Right lobe of liver (tissue), 6 donors: Measurements from ENCODE around the gene DOK4. TPM values are rescaled to one million over a fixed set of nuclear protein-coding genes. Genes with fewer than 3 reads are reported as not detected.

Experiments used
- ATAC-seq, 4 donors: fragments of 200-7000 bp; cut with Tn5 transposase; one replicate each; pipeline ENCODE4 v1.9.1; 2020; ENCODE audit warnings: mild to moderate bottlenecking in 4 of 4, moderate library complexity in 4 of 4
- DNase-seq, 3 donors: peaks; one replicate each; pipeline ENCODE4 v3.0.0-alpha.2; 2020
- H3K27ac ChIP-seq, 3 donors: fragments of 200-600 bp; one replicate each; pipeline ENCODE4 v1.8.0; 2022
- H3K27me3 ChIP-seq, 2 donors: fragments of 200-600 bp; one replicate each; pipeline ENCODE4 v1.8.0; 2022
- H3K36me3 ChIP-seq, 4 donors: fragments of 200-600 bp; sonication (generic) in 1 of 4; one replicate each; pipeline versions ENCODE4 v1.5.1 to v1.8.0; 2017 to 2022; ENCODE audit warnings: control low read depth in 1 of 4
- H3K4me1 ChIP-seq, 4 donors: fragments of 200-600 bp; sonication (generic) in 1 of 4; one replicate each; pipeline versions ENCODE4 v1.5.1 to v1.8.0; 2017 to 2022; ENCODE audit warnings: control low read depth in 1 of 4
- H3K4me3 ChIP-seq, 3 donors: fragments of 200-600 bp; one replicate each; pipeline ENCODE4 v1.8.0; 2022
- H3K9me3 ChIP-seq, 4 donors: fragments of 200-600 bp; sonication (generic) in 1 of 4; one replicate each; pipeline versions ENCODE4 v1.5.1 to v1.8.0; 2017 to 2022; ENCODE audit warnings: control low read depth in 1 of 4
- POLR2A ChIP-seq: fragments of 450-650 bp; IDR thresholded peaks from one replicate; pipeline ENCODE4 v1.6.1; 2017; ENCODE audit warnings: antibody characterized with exemption, mild to moderate bottlenecking
- WGBS: methylation state at CpG from one replicate; pipeline ENCODE4 v1.1.6; 2018; ENCODE audit warnings: low coverage, low lambda C conversion rate; ENCODE audit not compliant: insufficient coverage; ENCODE audit errors: missing lambda C conversion rate; 5-methylcytosine and 5-hydroxymethylcytosine counted together
- intact Hi-C, 2 donors: fragments of 100-400 bp; cut with DNase I; formaldehyde crosslinking; loops; one replicate each; pipeline versions ENCODE4 v1.11.2 to v1.14.1; 2022
- total RNA-seq, 6 experiments: library from RNA; depleted of rRNA in 2 of 6; stranded (reverse); fragments of >200 nt in 2 of 6; fragmentation: NEBNext Ultra II Directional in 3 of 6; extraction: Animal tissue kit (Norgen Biotek cat#: 25700) in 3 of 6; gene quantifications; one replicate each; pipeline versions ENCODE4 v1.1.0 to v1.2.4, GENCODE V29; 2016 to 2023
- TF ChIP-seq, protein P1 (sequence below), 4 donors: fragments of 200-600 bp in 3 of 4; fragments of 450-650 bp in 1 of 4; IDR thresholded peaks; one replicate each; pipeline versions ENCODE4 v1.5.1 to v1.8.0; 2016 to 2022; ENCODE audit warnings: antibody characterized with exemption in 4 of 4, mild to moderate bottlenecking in 2 of 4
- donor health status: DM: no; HTN: yes; CAD: no.
- donor health status: DM: no; HTN: no; CAD: no.
- donor health status: DM: no; HTN: no; CAD: no.
- donor health status: DM: no; HTN: yes; CAD: no.
- donor health status: DM: no; HTN: yes; CAD: no.

DOK4 gene
- total RNA-seq, 6 experiments from 2014 or later = 20.0 to 62.1 (median 36.7) TPM

GRCh38 chr16:57504491-57504890, 18.2 kb upstream of the DOK4 start:
- H3K27me3 ChIP-seq = no peaks in the 10 kb centered on the region
- no peak for ATAC-seq
- TF ChIP-seq POLR2A = no peak
- TF ChIP-seq, protein P1, sequence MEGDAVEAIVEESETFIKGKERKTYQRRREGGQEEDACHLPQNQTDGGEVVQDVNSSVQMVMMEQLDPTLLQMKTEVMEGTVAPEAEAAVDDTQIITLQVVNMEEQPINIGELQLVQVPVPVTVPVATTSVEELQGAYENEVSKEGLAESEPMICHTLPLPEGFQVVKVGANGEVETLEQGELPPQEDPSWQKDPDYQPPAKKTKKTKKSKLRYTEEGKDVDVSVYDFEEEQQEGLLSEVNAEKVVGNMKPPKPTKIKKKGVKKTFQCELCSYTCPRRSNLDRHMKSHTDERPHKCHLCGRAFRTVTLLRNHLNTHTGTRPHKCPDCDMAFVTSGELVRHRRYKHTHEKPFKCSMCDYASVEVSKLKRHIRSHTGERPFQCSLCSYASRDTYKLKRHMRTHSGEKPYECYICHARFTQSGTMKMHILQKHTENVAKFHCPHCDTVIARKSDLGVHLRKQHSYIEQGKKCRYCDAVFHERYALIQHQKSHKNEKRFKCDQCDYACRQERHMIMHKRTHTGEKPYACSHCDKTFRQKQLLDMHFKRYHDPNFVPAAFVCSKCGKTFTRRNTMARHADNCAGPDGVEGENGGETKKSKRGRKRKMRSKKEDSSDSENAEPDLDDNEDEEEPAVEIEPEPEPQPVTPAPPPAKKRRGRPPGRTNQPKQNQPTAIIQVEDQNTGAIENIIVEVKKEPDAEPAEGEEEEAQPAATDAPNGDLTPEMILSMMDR (IDR thresholded peaks at IDR 0.05) = no peak
- H3K27ac ChIP-seq = no peak overlapping the region
- no peak overlapping the region for H3K4me3 ChIP-seq
- no peaks in the 10 kb centered on the region for H3K36me3 ChIP-seq
- intact Hi-C loops = no loop called here
- H3K4me1 ChIP-seq = peaks cover 0 to 19% (median 3%) of the 10 kb centered on the region in 4 donors
- WGBS = 67% methylated on average over 5 of the region's 5 CpGs
- no peaks in the 10 kb centered on the region for H3K9me3 ChIP-seq
- DNase-seq = peak in 1 of 3 donors; percentile 31

- no peak overlapping the region for H3K27ac ChIP-seq
- no peaks in the 10 kb centered on the region for H3K27me3 ChIP-seq
- peak in 1 of 3 donors; percentile 22 for DNase-seq
- no peaks in the 10 kb centered on the region for H3K36me3 ChIP-seq
- no peak overlapping the region for H3K4me3 ChIP-seq
- WGBS = 78% methylated on average over 4 of the region's 6 CpGs
- no peak for ATAC-seq
- no peak for TF ChIP-seq POLR2A
- TF ChIP-seq, protein P1 (IDR thresholded peaks at IDR 0.05) = no peak
- peaks cover 0 to 19% (median 3%) of the 10 kb centered on the region in 4 donors for H3K4me1 ChIP-seq
- H3K9me3 ChIP-seq = no peaks in the 10 kb centered on the region
- intact Hi-C loops = no loop called here
These were observed 17.7 kb upstream of the DOK4 start for GRCh38 chr16:57504001-57504400.

DNA sequence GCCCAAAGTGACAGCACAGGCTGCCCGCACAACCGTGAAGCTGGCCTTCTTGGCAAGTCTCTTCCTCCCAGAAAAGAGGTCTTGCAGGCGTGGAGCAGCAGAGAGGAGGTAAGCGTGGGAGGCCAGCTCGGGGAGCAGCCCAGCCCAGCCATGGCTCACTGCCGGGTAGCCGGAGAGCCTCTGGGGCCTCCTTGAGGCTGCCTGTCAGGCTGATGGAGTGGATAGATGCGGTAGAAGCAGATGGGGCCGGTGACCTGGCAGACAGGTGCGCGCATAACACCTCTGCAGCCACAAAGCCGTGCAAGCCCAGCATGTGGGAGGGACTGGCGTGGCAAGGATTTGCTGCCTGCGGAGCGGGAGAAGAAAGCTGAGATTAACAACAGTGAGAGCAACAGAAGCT, 17.1 kb upstream of the DOK4 start:
- ATAC-seq (no peak), DNase-seq (peak in 1 of 3 donors; percentile 23)
- no peak overlapping the region for H3K27ac ChIP-seq
- 83% methylated on average over 2 of the region's 15 CpGs for WGBS
- no peaks in the 10 kb centered on the region for H3K27me3 ChIP-seq
- intact Hi-C loops = no loop called here
- TF ChIP-seq, protein P1 (IDR thresholded peaks at IDR 0.05) = no peak
- TF ChIP-seq POLR2A = no peak
- H3K4me3 ChIP-seq = no peak overlapping the region
- H3K36me3 ChIP-seq = no peaks in the 10 kb centered on the region
- no peaks in the 10 kb centered on the region for H3K9me3 ChIP-seq
- H3K4me1 ChIP-seq = peaks cover 0 to 19% (median 3%) of the 10 kb centered on the region in 4 donors

DNA sequence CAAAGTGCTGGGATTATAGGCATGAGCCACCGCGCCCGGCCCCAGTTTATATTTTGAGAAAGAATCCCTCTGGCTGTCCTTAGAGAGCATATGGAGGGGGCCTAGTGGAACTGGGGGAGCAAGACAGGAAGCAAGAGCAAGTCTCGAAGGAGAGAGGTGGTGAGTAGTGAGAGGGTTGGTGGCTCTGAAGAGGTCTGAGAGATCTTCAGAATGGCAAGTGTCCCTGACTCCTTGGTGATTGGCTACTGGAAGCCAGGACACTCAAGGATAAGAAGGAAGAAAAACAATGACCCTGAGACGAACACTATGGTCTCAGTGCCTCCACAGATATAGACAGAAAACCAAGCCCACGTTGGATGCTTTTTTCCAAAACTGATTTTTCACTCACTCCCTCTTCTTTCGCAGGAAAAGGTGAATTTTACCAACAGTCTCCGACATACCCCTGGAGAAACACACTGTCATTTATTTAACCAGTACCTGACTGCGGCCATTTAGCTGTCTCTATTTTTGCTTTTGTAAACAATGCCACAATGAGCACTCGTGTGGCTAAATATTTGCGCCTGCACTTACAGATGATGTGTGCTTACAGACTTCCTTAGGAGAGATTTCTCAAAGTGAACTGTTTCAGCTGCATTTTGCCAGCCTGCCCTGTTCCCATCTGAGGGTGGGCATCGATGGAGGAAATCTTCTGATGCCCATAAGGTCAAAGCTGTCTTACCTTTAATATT, 15.9 kb upstream of the DOK4 start:
- intact Hi-C loops = no loop called here
- DNase-seq (peak in 1 of 3 donors; percentile 9), ATAC-seq (no peak)
- no peaks in the 10 kb centered on the region for H3K27me3 ChIP-seq
- no peak for TF ChIP-seq POLR2A
- TF ChIP-seq, protein P1 (IDR thresholded peaks at IDR 0.05) = no peak
- H3K4me3 ChIP-seq = no peak overlapping the region
- H3K27ac ChIP-seq = no peak overlapping the region
- no peaks in the 10 kb centered on the region for H3K9me3 ChIP-seq
- 78% methylated on average over 9 of the region's 12 CpGs for WGBS
- H3K36me3 ChIP-seq = no peaks in the 10 kb centered on the region
- peaks cover 0 to 19% (median 3%) of the 10 kb centered on the region in 4 donors for H3K4me1 ChIP-seq
